ENCODE measurements around the gene ACVR2B.

Gene ACVR2B

DNA sequence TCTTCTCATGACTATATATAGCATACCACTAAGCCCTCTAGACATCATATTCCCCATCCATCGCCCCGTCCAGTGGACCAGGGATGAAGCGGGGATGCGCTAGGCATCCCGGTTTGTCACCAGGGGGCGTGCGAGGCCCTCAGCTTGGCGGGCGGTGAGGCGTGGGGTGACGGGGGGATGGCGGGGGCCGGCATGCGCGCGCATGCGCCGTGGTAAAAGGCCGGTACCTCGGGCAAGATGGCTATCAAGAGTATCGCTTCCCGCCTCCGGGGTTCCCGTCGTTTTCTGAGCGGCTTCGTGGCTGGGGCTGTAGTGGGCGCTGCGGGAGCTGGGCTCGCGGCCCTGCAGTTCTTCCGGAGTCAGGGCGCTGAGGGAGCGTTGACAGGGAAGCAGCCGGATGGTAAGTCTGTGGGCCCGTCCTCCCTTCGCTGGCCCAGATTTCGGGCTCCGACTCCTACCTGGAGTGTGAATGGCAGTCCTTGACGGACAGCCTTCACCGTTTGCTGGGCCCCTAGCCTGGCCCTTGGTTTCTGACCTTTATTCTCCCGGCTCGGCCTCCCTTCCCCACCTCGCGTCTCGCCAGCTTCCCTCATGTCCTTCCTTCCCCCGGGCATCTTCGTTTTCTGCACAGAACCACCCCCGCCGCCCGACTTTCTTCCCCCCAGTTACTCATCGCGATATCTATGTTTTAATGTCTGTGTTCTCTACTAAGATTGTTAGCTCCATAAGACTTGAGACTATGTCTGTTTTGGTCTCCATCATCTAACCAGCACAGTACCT, 42.6 kb downstream of the ACVR2B start, which contains the start of gene EXOG:
Gene EXOG (plus strand): TSS at position 210 of the 780 bp plus-strand sequence. CDS start 28 bp downstream, at position 238.
- Histone ChIP-seq H3K4me3 (ENCODE audit: low read depth, low read length) (peak within 1 kb of the TSS; percentile 76), H3K27me3 (no peaks in the 10 kb centered on the region), H3K36me3 (no peaks in the 10 kb centered on the region), H3K9me3 (no peaks in the 10 kb centered on the region), H3K4me1 (no peaks in the 10 kb centered on the region)
- TF ChIP-seq, protein P1, sequence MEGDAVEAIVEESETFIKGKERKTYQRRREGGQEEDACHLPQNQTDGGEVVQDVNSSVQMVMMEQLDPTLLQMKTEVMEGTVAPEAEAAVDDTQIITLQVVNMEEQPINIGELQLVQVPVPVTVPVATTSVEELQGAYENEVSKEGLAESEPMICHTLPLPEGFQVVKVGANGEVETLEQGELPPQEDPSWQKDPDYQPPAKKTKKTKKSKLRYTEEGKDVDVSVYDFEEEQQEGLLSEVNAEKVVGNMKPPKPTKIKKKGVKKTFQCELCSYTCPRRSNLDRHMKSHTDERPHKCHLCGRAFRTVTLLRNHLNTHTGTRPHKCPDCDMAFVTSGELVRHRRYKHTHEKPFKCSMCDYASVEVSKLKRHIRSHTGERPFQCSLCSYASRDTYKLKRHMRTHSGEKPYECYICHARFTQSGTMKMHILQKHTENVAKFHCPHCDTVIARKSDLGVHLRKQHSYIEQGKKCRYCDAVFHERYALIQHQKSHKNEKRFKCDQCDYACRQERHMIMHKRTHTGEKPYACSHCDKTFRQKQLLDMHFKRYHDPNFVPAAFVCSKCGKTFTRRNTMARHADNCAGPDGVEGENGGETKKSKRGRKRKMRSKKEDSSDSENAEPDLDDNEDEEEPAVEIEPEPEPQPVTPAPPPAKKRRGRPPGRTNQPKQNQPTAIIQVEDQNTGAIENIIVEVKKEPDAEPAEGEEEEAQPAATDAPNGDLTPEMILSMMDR (IDR thresholded peaks at IDR 0.05; ENCODE audit: low read depth, low read length), result peak; percentile 73
- DNase-seq, result peak; percentile 92

DNA sequence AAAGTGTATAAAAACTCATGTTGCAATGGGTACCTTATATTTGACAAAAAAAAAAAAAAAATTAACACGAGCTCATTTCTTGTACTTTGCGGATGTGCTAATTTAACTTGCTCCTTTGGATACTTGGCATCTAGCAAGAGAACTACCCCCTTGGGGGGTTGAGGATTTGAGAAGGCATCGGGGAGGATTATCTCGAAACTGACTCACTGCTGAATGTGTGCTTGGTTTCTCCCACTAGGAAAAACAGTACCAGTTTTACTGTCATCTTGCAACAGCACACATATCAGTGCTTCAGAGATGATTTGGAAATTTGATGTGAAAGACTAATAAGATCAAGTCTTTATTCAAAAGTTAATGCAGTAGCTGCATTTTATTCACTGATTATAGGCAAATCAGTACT, 43.3 kb downstream of the ACVR2B start:
- TF ChIP-seq, protein P1 (IDR thresholded peaks at IDR 0.05; ENCODE audit: low read depth, low read length), result no peak
- no peaks in the 10 kb centered on the region for H3K27me3 ChIP-seq
- peak overlapping the region; percentile 76 for H3K4me3 ChIP-seq (ENCODE audit: low read depth, low read length)
- no peaks in the 10 kb centered on the region for H3K9me3 ChIP-seq
- DNase-seq, result no peak
- H3K4me1 ChIP-seq, result no peaks in the 10 kb centered on the region
- H3K36me3 ChIP-seq, result no peaks in the 10 kb centered on the region

DNA sequence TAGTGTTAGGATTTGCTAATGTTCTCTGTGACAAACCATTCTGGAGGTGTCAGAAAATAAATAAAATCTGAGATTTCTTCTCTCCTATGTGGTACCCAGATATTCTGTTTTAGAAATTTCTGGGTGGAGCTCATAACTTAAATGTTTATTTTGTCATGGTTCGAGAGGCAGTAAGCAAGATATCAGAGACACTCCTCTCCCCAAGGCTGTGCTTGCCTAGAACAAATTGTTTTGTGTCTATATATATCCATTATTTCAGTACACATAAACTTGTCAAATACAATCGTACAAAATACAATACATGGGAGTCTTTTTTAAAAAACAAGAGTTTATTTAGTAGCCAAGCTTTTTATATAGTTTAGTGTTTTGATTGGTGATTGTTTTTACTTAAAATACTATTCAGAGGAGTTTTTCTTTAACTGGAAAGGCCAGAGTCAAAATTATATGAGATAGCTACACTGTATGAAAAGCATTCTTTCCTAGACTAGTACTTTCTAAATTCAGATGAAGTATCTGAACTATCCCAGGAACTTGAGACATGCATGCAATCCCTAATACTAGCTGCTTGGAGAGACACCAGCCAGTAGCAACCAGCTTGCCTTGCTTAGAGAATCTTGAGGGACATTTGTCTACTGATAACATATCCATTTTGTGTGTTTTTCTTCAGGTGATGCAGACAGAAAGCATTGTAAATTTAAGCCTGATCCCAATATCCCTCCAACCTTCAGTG, 47.2 kb downstream of the ACVR2B start:
- Histone ChIP-seq H3K4me1 (no peaks in the 10 kb centered on the region), H3K27me3 (no peaks in the 10 kb centered on the region), H3K9me3 (no peaks in the 10 kb centered on the region), H3K4me3 (ENCODE audit: low read depth, low read length) (no peak overlapping the region), H3K36me3 (no peaks in the 10 kb centered on the region)
- no peak for DNase-seq
- TF ChIP-seq, protein P1 (IDR thresholded peaks at IDR 0.05; ENCODE audit: low read depth, low read length), result no peak

DNA sequence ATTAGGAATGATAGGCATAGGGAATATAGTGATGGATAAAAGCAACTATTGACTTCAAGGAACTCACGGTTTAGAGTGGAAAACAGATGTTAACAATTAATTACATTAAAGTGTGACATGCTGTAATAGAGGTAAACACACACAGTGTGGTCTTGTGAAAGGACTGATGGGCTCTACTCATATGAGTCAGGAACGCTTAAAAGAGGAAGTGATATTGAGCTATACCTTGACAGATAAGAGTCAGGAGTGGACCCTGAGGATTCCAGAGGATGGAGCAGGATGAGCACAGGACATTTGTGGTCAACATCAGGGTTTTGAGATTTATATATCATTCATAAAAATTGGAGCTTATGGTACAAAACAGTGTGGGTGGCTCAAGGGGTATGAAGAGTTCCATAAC, 53.4 kb downstream of the ACVR2B start:
- H3K4me1 ChIP-seq, result no peaks in the 10 kb centered on the region
- H3K36me3 ChIP-seq, result no peaks in the 10 kb centered on the region
- no peak for DNase-seq

GRCh38 chr3:38509732-38510131, 56.0 kb downstream of the ACVR2B start:
- DNase-seq, result no peak
- no peaks in the 10 kb centered on the region for H3K4me1 ChIP-seq
- H3K4me3 ChIP-seq (ENCODE audit: low read depth, low read length), result no peak overlapping the region
- H3K27me3 ChIP-seq, result no peaks in the 10 kb centered on the region
- H3K36me3 ChIP-seq, result no peaks in the 10 kb centered on the region
- TF ChIP-seq, protein P1 (IDR thresholded peaks at IDR 0.05; ENCODE audit: low read depth, low read length), result no peak
- no peaks in the 10 kb centered on the region for H3K9me3 ChIP-seq

More for the DNA sequence above, 53.4 kb downstream of the ACVR2B start:
- Histone ChIP-seq H3K4me3 (ENCODE audit: low read depth, low read length) (no peak overlapping the region), H3K9me3 (no peaks in the 10 kb centered on the region), H3K27me3 (no peaks in the 10 kb centered on the region)
- TF ChIP-seq, protein P1 (IDR thresholded peaks at IDR 0.05; ENCODE audit: low read depth, low read length), result no peak

DNA sequence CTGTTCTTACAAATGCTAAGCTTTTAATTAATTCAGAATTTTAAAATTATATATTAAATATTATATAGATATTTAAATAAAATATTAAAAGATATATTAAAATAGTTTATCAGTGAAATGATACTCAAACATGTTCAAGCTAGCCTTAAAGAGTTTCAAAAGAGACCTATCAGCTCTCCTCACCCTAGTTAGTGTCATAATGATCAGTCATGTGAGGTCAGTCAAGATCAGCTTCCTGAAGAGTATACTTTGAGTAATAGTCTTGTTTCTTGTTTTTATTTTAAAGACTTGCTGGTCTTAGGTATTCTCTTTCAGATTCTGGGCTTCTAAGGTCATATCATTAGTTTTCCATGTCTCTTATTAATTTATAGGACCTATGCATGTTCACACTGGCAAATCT, 56.9 kb downstream of the ACVR2B start:
- Histone ChIP-seq H3K36me3 (no peaks in the 10 kb centered on the region), H3K4me3 (ENCODE audit: low read depth, low read length) (no peak overlapping the region), H3K27me3 (no peaks in the 10 kb centered on the region), H3K4me1 (no peaks in the 10 kb centered on the region), H3K9me3 (no peaks in the 10 kb centered on the region)
- no peak for DNase-seq
- TF ChIP-seq, protein P1 (IDR thresholded peaks at IDR 0.05; ENCODE audit: low read depth, low read length), result no peak
